GM12878 (cell line): ENCODE data around the gene NFIX. TPM values are rescaled to one million over a fixed set of nuclear protein-coding genes. Genes with fewer than 3 reads are reported as not detected.

ENCODE experiments used
- ATAC-seq: fragments of 200-7000 bp; cut with Tn5 transposase; 3 replicates; pipeline ENCODE4 v1.9.1; 2020; ENCODE audit warnings: mild to moderate bottlenecking, moderate library complexity
- BruUV-seq: library from RNA; stranded (reverse); fragments of 400-500 nt; replicated peaks from 2 replicates; lab custom pipeline; 2021; lab: Mats Ljungman, UMichigan
- CTCF ChIA-PET: fragments of 300-600 bp; sonication (Branson Sonifier 250); formaldehyde crosslinking; extraction: SDS; loops from one replicate; lab custom pipeline; 2021; ENCODE audit warnings: inconsistent platforms; lab: Yijun Ruan, JAX
- POLR2A ChIA-PET: fragments of 350-600 bp; formaldehyde crosslinking; extraction: SDS; loops from one replicate; lab custom pipeline; 2021; ENCODE audit warnings: inconsistent platforms; lab: Charles Lee
- RAD21 ChIA-PET: fragments of 300-600 bp; sonication (Branson Sonifier 250); formaldehyde crosslinking; loops from one replicate; lab custom pipeline; 2023; ENCODE audit warnings: antibody characterized with exemption; ENCODE audit not compliant: unreplicated experiment; lab: Charles Lee
- SMC1A ChIA-PET: fragments of 300-600 bp; sonication (Branson Sonifier 250); formaldehyde crosslinking; loops from one replicate; lab custom pipeline; 2023; ENCODE audit not compliant: unreplicated experiment, uncharacterized antibody; lab: Charles Lee
- DNase-seq: peaks from one replicate; pipeline ENCODE4 v3.0.0-alpha.2; 2011; ENCODE audit warnings: low read depth, low spot score
- FAIRE-seq: peaks from 3 replicates; lab custom pipeline; 2011; peaks lifted over from hg19 to GRCh38; lab: Jason Lieb, UNC
- H2AFZ ChIP-seq: 2 replicates; pipeline ENCODE4 v1.6.0; 2011; ENCODE audit warnings: low read depth, low read length, control low read depth; ENCODE audit not compliant: control insufficient read depth
- H3K27ac ChIP-seq: 2 replicates; pipeline ENCODE4 v1.5.1; 2011; ENCODE audit warnings: control low read depth; ENCODE audit not compliant: control insufficient read depth, insufficient read depth
- H3K27me3 ChIP-seq, 2 experiments: replicated peaks in 1 of 2; 2 replicates each; pipeline versions ENCODE4 v1.6.0 to v1.6.1; 2011; ENCODE audit warnings: low read length in 1 of 2; ENCODE audit not compliant: control insufficient read depth in 2 of 2, insufficient read depth in 2 of 2
- H3K36me3 ChIP-seq, 2 experiments: 2 replicates each; pipeline ENCODE4 v1.5.1; 2011; ENCODE audit warnings: low read length in 1 of 2; ENCODE audit not compliant: control insufficient read depth in 2 of 2, insufficient read depth in 2 of 2
- H3K4me1 ChIP-seq: 2 replicates; pipeline ENCODE4 v1.6.1; 2011; ENCODE audit warnings: mild to moderate bottlenecking, low read length, moderate library complexity, mixed read lengths; ENCODE audit not compliant: control insufficient read depth, insufficient read depth
- H3K4me2 ChIP-seq: 2 replicates; pipeline ENCODE4 v1.6.0; 2011; ENCODE audit warnings: control low read depth; ENCODE audit not compliant: control insufficient read depth, insufficient read depth
- H3K4me3 ChIP-seq: fragments of 200-600 bp; sonication (generic); 2 replicates; pipeline ENCODE4 v1.5.1; 2016
- H3K79me2 ChIP-seq: 2 replicates; pipeline ENCODE4 v1.6.0; 2011; ENCODE audit warnings: low read length; ENCODE audit not compliant: control insufficient read depth, insufficient read depth
- H3K9ac ChIP-seq: 2 replicates; pipeline ENCODE4 v1.8.0; 2011; ENCODE audit warnings: low read length, control low read depth, mixed read lengths; ENCODE audit not compliant: control insufficient read depth, insufficient read depth
- H3K9me3 ChIP-seq: replicated peaks from 3 replicates; pipeline ENCODE4 v1.5.1; 2011; ENCODE audit warnings: mild to moderate bottlenecking, low read length; ENCODE audit not compliant: control insufficient read depth, insufficient read depth
- H4K20me1 ChIP-seq: 2 replicates; pipeline ENCODE4 v1.6.0; 2011; ENCODE audit not compliant: control insufficient read depth, insufficient read depth
- E2F4 ChIP-seq: IDR thresholded peaks from 2 replicates; pipeline ENCODE4 v1.6.1; 2012; ENCODE audit warnings: low read depth, low read length, improper control_type of control experiment
- FOXK2 ChIP-seq: fragments of 450-650 bp; IDR thresholded peaks from 2 replicates; pipeline ENCODE4 v1.6.1; 2017; ENCODE audit warnings: mild to moderate bottlenecking, moderate library complexity
- IRF5 ChIP-seq: fragments of 450-650 bp; IDR thresholded peaks from 2 replicates; pipeline ENCODE4 v1.6.1; 2017; ENCODE audit warnings: borderline replicate concordance
- JUNB ChIP-seq: IDR thresholded peaks from 2 replicates; pipeline ENCODE4 v1.6.1; 2016; ENCODE audit warnings: antibody characterized with exemption, mild to moderate bottlenecking
- MXI1 ChIP-seq: fragments of 150-350 bp; IDR thresholded peaks from 2 replicates; pipeline ENCODE4 v1.6.1; 2011; ENCODE audit warnings: low read depth, mild to moderate bottlenecking, inconsistent platforms, low read length, improper control_type of control experiment
- PML ChIP-seq: IDR thresholded peaks from 2 replicates; pipeline ENCODE4 v1.6.1; 2012; ENCODE audit warnings: low read length, inconsistent platforms
- POLR2AphosphoS5 ChIP-seq: IDR thresholded peaks from 2 replicates; pipeline ENCODE4 v1.6.1; 2011; ENCODE audit warnings: mild to moderate bottlenecking, low read length, inconsistent platforms
- RAD21 ChIP-seq: IDR thresholded peaks from 2 replicates; pipeline ENCODE4 v1.6.1; 2011; ENCODE audit warnings: mild to moderate bottlenecking, low read depth, low read length, moderate library complexity; ENCODE audit not compliant: insufficient read depth
- SMAD5 ChIP-seq: IDR thresholded peaks from 2 replicates; pipeline ENCODE4 v1.6.1; 2016; ENCODE audit warnings: antibody characterized with exemption, low read depth
- SPI1 ChIP-seq: IDR thresholded peaks from 2 replicates; pipeline ENCODE4 v1.6.1; 2011; ENCODE audit warnings: low read depth, mild to moderate bottlenecking, low read length, moderate library complexity, borderline replicate concordance; ENCODE audit not compliant: insufficient read depth
- SRF ChIP-seq, 2 experiments: IDR thresholded peaks; 2 replicates each; pipeline ENCODE4 v1.6.1; 2011; ENCODE audit warnings: low read depth in 2 of 2, low read length in 2 of 2, mild to moderate bottlenecking in 1 of 2, moderate library complexity in 1 of 2
- ZNF217 ChIP-seq: fragments of 450-650 bp; IDR thresholded peaks from 2 replicates; pipeline ENCODE4 v1.6.1; 2017; ENCODE audit warnings: antibody characterized with exemption, mild to moderate bottlenecking
- ZNF687 ChIP-seq: fragments of 450-650 bp; IDR thresholded peaks from 2 replicates; pipeline ENCODE4 v1.6.1; 2017; ENCODE audit warnings: mild to moderate bottlenecking, moderate library complexity
- WGBS: methylation state at CpG from one replicate; pipeline ENCODE4 v1.1.6; 2016; ENCODE audit warnings: low lambda C conversion rate; ENCODE audit not compliant: insufficient replicate concordance, insufficient coverage; ENCODE audit errors: missing lambda C conversion rate; 5-methylcytosine and 5-hydroxymethylcytosine counted together
- in situ Hi-C: fragments of 300-500 bp; cut with MboI; formaldehyde crosslinking; loops from 9 replicates; pipeline ENCODE4 v1.14.3; 2018; ENCODE audit warnings: mixed read lengths
- intact Hi-C: fragments of 100-400 bp; cut with micrococcal nuclease; formaldehyde crosslinking; loops from one replicate; pipeline ENCODE4 v1.14.2; 2022; ENCODE audit not compliant: unreplicated experiment
- polyA plus RNA-seq, 11 experiments: library from polyadenylated mRNA; depleted of rRNA in 4 of 11; unstranded in 6 of 11; stranded (reverse) in 5 of 11; fragments of >200 nt; fragmentation: Nextera tagmentation in 4 of 11; fragmentation: Illumina TruSeq in 1 of 11; extraction: Ambion mirVana in 4 of 11; extraction: Trizol in 1 of 11; gene quantifications; 1 replicate in 1 of 11; 2 replicates in 10 of 11; pipeline versions ENCODE4 v1.2.1 to v1.2.3, GENCODE V29; 2011 to 2016; ENCODE audit warnings: inconsistent platforms in 2 of 11, missing spikeins in 2 of 11, low read depth in 1 of 11
- total RNA-seq, 4 experiments: library from RNA; depleted of rRNA in 3 of 4; stranded (reverse); fragments of >200 nt in 3 of 4; fragmentation: Illumina TruSeq in 1 of 4; extraction: Trizol in 1 of 4; gene quantifications; 2 replicates each; pipeline versions ENCODE4 v1.2.1 to v1.2.3, GENCODE V29; 2013 to 2021

NFIX gene
- total and polyA plus RNA-seq, 10 of the 15 experiments (the other 5 are each of a cell fraction or from before 2014, with no cell fraction given): 0.02 to 2.2 (median 0.28) TPM

- POLR2A ChIA-PET: no interaction called here
- Histone ChIP-seq H3K4me3 (no peak overlapping the region), H3K9ac (no peak overlapping the region), H3K36me3 (peaks cover 26 to 34% of the 10 kb centered on the region in 2 experiments), H3K4me2 (peak overlapping the region; percentile 93), H3K4me1 (peaks cover 20% of the 10 kb centered on the region), H3K9me3 (no peaks in the 10 kb centered on the region), H3K27me3 (no peaks in the 10 kb centered on the region), H3K27ac (no peak overlapping the region), H3K79me2 (peaks cover 31% of the 10 kb centered on the region), H2AFZ (no peak overlapping the region), H4K20me1 (no peaks in the 10 kb centered on the region)
- no peak for DNase-seq
- RAD21 ChIA-PET: no interaction called here
- no peak for FAIRE-seq
- CTCF ChIA-PET: interaction anchor here (0.5 to 1.0 kb wide), 2 partner anchors 18 to 63 kb away, joined by 3 to 5 read pairs; no protein-coding TSS in a partner anchor
- in situ Hi-C loops (no loop called here), intact Hi-C loops (no loop called here)
- 94% methylated on average over 18 of the region's 28 CpGs for WGBS
- no peak for TF ChIP-seq SRF (IDR thresholded peaks at IDR 0.05; ENCODE audit: low read depth in 2 of 2, low read length in 2 of 2)
- TF ChIP-seq SPI1: no peak
- no peak for TF ChIP-seq MXI1
- TF ChIP-seq RAD21: no peak
- TF ChIP-seq ZNF687: no peak
- TF ChIP-seq E2F4: no peak
- no peak for TF ChIP-seq SMAD5
- no peak for TF ChIP-seq PML
- no peak for TF ChIP-seq IRF5
- no peak for TF ChIP-seq JUNB
- no peak for TF ChIP-seq ZNF217
- TF ChIP-seq POLR2AphosphoS5: no peak
- no peak for TF ChIP-seq FOXK2
- no TSS peak for BruUV-seq
- SMC1A ChIA-PET: no interaction called here
- ATAC-seq: no peak
Observed at GRCh38 chr19:12947702-12948611, 47.3 kb upstream of the NFIX start.
